Tibial nerve (tissue), 4 donors: ENCODE measurements around the gene HJV. TPM values are rescaled to one million over a fixed set of nuclear protein-coding genes. Genes with fewer than 3 reads are reported as not detected.
A peak's percentile ranks its signal among the peaks of the same experiment; 100 is the strongest.

Experiments
- DNase-seq, 2 donors: peaks; one replicate each; pipeline ENCODE4 v3.0.0-alpha.2; 2019; ENCODE audit warnings: low spot score in 2 of 2
- H3K27ac ChIP-seq, 4 donors: fragments of 200-600 bp; sonication (generic) in 3 of 4; one replicate each; pipeline ENCODE4 v1.5.1; 2017 to 2019; ENCODE audit warnings: mild to moderate bottlenecking in 1 of 4
- H3K27me3 ChIP-seq, 2 donors: fragments of 200-600 bp; sonication (generic) in 1 of 2; one replicate each; pipeline versions ENCODE4 v1.5.1 to v1.6.0; 2017 to 2019
- H3K36me3 ChIP-seq, 3 donors: fragments of 200-600 bp; sonication (generic); one replicate each; pipeline ENCODE4 v1.5.1; 2018 to 2019
- H3K4me1 ChIP-seq, 4 donors: fragments of 200-600 bp; sonication (generic) in 3 of 4; one replicate each; pipeline ENCODE4 v1.5.1; 2017 to 2019
- H3K4me3 ChIP-seq, 4 donors: fragments of 200-600 bp; sonication (generic) in 3 of 4; one replicate each; pipeline ENCODE4 v1.5.1; 2017 to 2019; ENCODE audit warnings: mild to moderate bottlenecking in 1 of 4, moderate library complexity in 1 of 4
- H3K9me3 ChIP-seq, 4 donors: fragments of 200-600 bp; sonication (generic) in 3 of 4; one replicate each; pipeline ENCODE4 v1.5.1; 2017 to 2019
- EP300 ChIP-seq, 2 donors: sonication (generic); formaldehyde crosslinking; IDR thresholded peaks; one replicate each; pipeline ENCODE4 v1.6.1; 2017; ENCODE audit warnings: antibody characterized with exemption in 2 of 2, mild to moderate bottlenecking in 1 of 2
- POLR2A ChIP-seq, 2 donors: fragments of 450-650 bp; IDR thresholded peaks; one replicate each; pipeline ENCODE4 v1.6.1; 2017; ENCODE audit warnings: antibody characterized with exemption in 2 of 2, mild to moderate bottlenecking in 2 of 2, moderate library complexity in 2 of 2
- WGBS, 2 donors: methylation state at CpG; one replicate each; pipeline ENCODE4 v1.1.5; 2018; 5-methylcytosine and 5-hydroxymethylcytosine counted together
- total RNA-seq, 4 donors: library from RNA; depleted of rRNA; stranded (reverse); fragments of >200 nt; gene quantifications; one replicate each; pipeline ENCODE4 v1.1.0, GENCODE V29; 2016
- TF ChIP-seq, protein P1 (sequence below), 5 experiments: fragments of 200-600 bp in 3 of 5; fragments of 450-650 bp in 2 of 5; sonication (generic) in 3 of 5; IDR thresholded peaks; one replicate each; pipeline ENCODE4 v1.5.1; 2016 to 2019; ENCODE audit warnings: antibody characterized with exemption in 5 of 5, mild to moderate bottlenecking in 3 of 5, moderate library complexity in 2 of 5

The HJV gene
- total RNA-seq, 4 donors from 2014 or later: not detected

DNA sequence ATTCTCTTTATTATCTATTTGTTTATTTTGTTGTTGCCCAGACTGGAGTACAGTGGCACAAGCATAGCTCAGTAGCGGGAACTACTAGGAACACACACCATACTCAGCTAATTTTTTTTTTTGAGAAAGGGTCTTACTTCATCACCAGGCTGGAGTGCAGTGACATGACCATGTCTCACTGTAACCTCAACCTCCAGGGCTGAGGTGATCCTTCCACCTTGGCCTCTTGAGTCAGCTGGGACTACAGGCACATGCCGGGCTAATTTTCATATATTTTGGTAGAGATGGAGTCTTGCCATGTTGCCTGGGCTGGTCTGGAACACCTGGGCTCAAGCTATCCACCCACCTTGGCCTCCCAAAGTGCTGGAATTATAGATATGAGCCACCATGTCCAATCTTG is 19.8 kb downstream of the HJV start:
- DNase-seq: no peak
- Histone ChIP-seq H3K9me3 (no peaks in the 10 kb centered on the region), H3K4me1 (peaks cover 0 to 78% (median 43%) of the 10 kb centered on the region in 4 donors), H3K36me3 (no peaks in the 10 kb centered on the region), H3K27ac (peak overlapping the region; percentile 44 to 99 (median 76)), H3K27me3 (no peaks in the 10 kb centered on the region), H3K4me3 (no peak overlapping the region)
- TF ChIP-seq, protein P1, sequence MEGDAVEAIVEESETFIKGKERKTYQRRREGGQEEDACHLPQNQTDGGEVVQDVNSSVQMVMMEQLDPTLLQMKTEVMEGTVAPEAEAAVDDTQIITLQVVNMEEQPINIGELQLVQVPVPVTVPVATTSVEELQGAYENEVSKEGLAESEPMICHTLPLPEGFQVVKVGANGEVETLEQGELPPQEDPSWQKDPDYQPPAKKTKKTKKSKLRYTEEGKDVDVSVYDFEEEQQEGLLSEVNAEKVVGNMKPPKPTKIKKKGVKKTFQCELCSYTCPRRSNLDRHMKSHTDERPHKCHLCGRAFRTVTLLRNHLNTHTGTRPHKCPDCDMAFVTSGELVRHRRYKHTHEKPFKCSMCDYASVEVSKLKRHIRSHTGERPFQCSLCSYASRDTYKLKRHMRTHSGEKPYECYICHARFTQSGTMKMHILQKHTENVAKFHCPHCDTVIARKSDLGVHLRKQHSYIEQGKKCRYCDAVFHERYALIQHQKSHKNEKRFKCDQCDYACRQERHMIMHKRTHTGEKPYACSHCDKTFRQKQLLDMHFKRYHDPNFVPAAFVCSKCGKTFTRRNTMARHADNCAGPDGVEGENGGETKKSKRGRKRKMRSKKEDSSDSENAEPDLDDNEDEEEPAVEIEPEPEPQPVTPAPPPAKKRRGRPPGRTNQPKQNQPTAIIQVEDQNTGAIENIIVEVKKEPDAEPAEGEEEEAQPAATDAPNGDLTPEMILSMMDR (IDR thresholded peaks at IDR 0.05): no peak
- TF ChIP-seq EP300 (IDR thresholded peaks at IDR 0.05) (no peak), POLR2A (IDR thresholded peaks at IDR 0.05) (no peak)
- 88 to 93% methylated on average over 2 of the region's 2 CpGs for WGBS, 2 donors

- H3K27ac ChIP-seq: peak overlapping the region; percentile 94 to 99 (median 97)
- no peaks in the 10 kb centered on the region for H3K27me3 ChIP-seq
- no peak for DNase-seq
- peaks cover 5 to 16% (median 15%) of the 10 kb centered on the region in 3 donors for H3K36me3 ChIP-seq
- TF ChIP-seq, protein P1 (IDR thresholded peaks at IDR 0.05): no peak
- TF ChIP-seq EP300 (IDR thresholded peaks at IDR 0.05) (peak; percentile 33 to 73), POLR2A (IDR thresholded peaks at IDR 0.05) (peak in 1 of 2 donors; percentile 28)
- H3K9me3 ChIP-seq: no peaks in the 10 kb centered on the region
- peaks cover 0 to 58% (median 29%) of the 10 kb centered on the region in 4 donors for H3K4me1 ChIP-seq
- H3K4me3 ChIP-seq: peak overlapping the region in 3 of 4 donors; percentile 17 to 79 (median 67)
- WGBS, 2 donors: 19 to 23% methylated on average over 5 of the region's 5 CpGs
These were observed 22.1 kb downstream of the HJV start for GRCh38 chr1:145999321-146000024.

DNA sequence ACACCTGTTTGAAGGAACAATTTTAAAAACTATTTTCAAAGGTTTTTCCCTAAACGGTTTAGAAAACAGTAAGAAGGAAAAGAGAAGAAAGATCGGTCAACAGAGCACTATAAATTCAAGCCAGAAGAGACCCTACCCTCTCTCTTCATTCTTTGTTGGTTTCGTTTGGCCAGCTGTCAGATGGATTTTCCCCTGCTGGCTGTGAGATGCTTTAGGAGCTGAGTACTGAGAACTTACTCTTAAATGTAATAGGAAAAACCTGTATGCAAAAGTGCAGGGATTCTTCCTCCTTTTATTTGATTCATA is 23.9 kb downstream of the HJV start:
- peaks cover 22 to 33% (median 32%) of the 10 kb centered on the region in 3 donors for H3K36me3 ChIP-seq
- peak overlapping the region; percentile 94 to 99 (median 97) for H3K27ac ChIP-seq
- H3K4me3 ChIP-seq: peak overlapping the region; percentile 67 to 97 (median 78)
- WGBS, 2 donors: 2% methylated on average over 3 of the region's 3 CpGs
- no peaks in the 10 kb centered on the region for H3K9me3 ChIP-seq
- no peak for DNase-seq
- peaks cover 0 to 48% (median 29%) of the 10 kb centered on the region in 4 donors for H3K4me1 ChIP-seq
- H3K27me3 ChIP-seq: no peaks in the 10 kb centered on the region
- TF ChIP-seq EP300 (IDR thresholded peaks at IDR 0.05): no peak
- TF ChIP-seq, protein P1 (IDR thresholded peaks at IDR 0.05): peak in 2 of 5 experiments; percentile 12 to 35

DNA sequence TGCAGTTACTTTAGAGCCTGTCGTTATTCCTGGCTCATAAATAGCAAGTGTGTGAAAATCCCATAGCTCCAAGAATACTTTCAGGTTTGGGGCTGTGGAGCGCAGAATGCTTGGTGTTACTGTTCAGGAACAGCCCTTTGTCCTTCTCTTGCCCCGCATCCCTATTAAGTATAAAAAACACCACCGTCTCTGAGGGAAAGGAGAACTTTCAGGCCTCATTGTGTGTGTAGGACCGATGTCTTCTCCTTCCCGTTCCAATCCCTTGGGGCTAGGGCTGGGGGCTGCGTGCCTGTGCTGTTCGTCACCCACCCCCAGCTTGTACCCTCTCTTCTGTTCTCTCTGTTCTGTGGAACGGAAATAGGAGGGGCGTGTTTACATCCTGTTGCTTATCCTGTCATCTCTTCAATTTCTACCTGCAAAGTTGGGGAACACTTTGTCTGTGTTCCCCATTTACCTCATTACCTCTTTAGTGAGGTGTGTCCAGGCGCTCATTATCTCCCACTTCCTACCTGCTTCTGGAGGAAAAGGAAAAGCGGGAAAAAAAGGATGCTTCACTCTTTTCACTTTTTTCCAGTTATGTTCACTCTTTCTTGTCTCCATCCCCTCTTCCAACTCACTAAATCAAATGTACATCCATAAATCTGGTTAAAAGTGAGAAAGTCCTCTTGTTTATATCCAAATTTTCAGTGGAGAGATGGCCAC is 24.4 kb downstream of the HJV start:
- TF ChIP-seq, protein P1 (IDR thresholded peaks at IDR 0.05): no peak
- TF ChIP-seq EP300 (IDR thresholded peaks at IDR 0.05): peak; percentile 8 to 58
- peak in 1 of 2 donors; percentile 71 for DNase-seq
- H3K4me3 ChIP-seq: peak overlapping the region; percentile 67 to 97 (median 78)
- H3K4me1 ChIP-seq: peaks cover 0 to 46% (median 29%) of the 10 kb centered on the region in 4 donors
- H3K27ac ChIP-seq: peak overlapping the region; percentile 94 to 99 (median 97)
- WGBS, 2 donors: 7% methylated on average over 12 of the region's 12 CpGs
- no peaks in the 10 kb centered on the region for H3K27me3 ChIP-seq
- H3K36me3 ChIP-seq: peaks cover 22 to 37% (median 32%) of the 10 kb centered on the region in 3 donors
- H3K9me3 ChIP-seq: no peaks in the 10 kb centered on the region
